Endothelial cell (in vitro differentiated cells): ENCODE results near the gene PTPRM. TPM values are rescaled to one million over a fixed set of nuclear protein-coding genes. Genes with fewer than 3 reads are reported as not detected.

Experiments
- DNase-seq: peaks from one replicate; pipeline ENCODE4 v3.0.0; 2021; ENCODE audit warnings: low spot score
- H3K27ac Mint-ChIP-seq: one replicate; pipeline ENCODE4 v1.8.0; 2021; ENCODE audit warnings: mixed read lengths, inconsistent platforms; ENCODE audit not compliant: unreplicated experiment
- H3K27me3 Mint-ChIP-seq: one replicate; pipeline ENCODE4 v1.8.0; 2021; ENCODE audit warnings: mild to moderate bottlenecking, moderate library complexity, mixed read lengths, inconsistent platforms; ENCODE audit not compliant: unreplicated experiment
- H3K36me3 Mint-ChIP-seq: one replicate; pipeline ENCODE4 v1.8.0; 2021; ENCODE audit warnings: mild to moderate bottlenecking, low read depth, mixed read lengths, inconsistent platforms; ENCODE audit not compliant: unreplicated experiment
- H3K4me1 Mint-ChIP-seq: one replicate; pipeline ENCODE4 v1.8.0; 2021; ENCODE audit warnings: mild to moderate bottlenecking, mixed read lengths, inconsistent platforms; ENCODE audit not compliant: unreplicated experiment
- H3K4me3 Mint-ChIP-seq: one replicate; pipeline ENCODE4 v1.8.0; 2021; ENCODE audit warnings: mild to moderate bottlenecking, mixed read lengths, inconsistent platforms; ENCODE audit not compliant: unreplicated experiment
- H3K9me3 Mint-ChIP-seq: one replicate; pipeline ENCODE4 v1.8.0; 2021; ENCODE audit warnings: mixed read lengths, inconsistent platforms; ENCODE audit not compliant: unreplicated experiment
- CTCF ChIP-seq: fragments of 200-600 bp; sonication (generic); IDR thresholded peaks from one replicate; pipeline ENCODE4 v1.5.0; 2021; ENCODE audit warnings: antibody characterized with exemption; ENCODE audit not compliant: unreplicated experiment
- total RNA-seq: library from RNA; stranded (reverse); fragmentation: NEBNext Ultra II Directional; extraction: Animal tissue kit (Norgen Biotek cat#: 25700); gene quantifications from one replicate; pipeline ENCODE4 v1.2.1, GENCODE V29; 2021; ENCODE audit not compliant: unreplicated experiment

The PTPRM gene
- total RNA-seq, 1 donor from 2014 or later, result 284 TPM

GRCh38 chr18:8174771-8175170 is 607.7 kb downstream of the PTPRM start:
- no peak for TF ChIP-seq CTCF
- no peak overlapping the region for H3K27ac Mint-ChIP-seq
- no peaks in the 10 kb centered on the region for H3K27me3 Mint-ChIP-seq
- no peaks in the 10 kb centered on the region for H3K4me1 Mint-ChIP-seq
- no peak overlapping the region for H3K4me3 Mint-ChIP-seq
- H3K36me3 Mint-ChIP-seq, result peaks cover 15% of the 10 kb centered on the region
- no peak for DNase-seq
- no peaks in the 10 kb centered on the region for H3K9me3 Mint-ChIP-seq

- Mint-ChIP-seq H3K27ac (no peak overlapping the region), H3K36me3 (peaks cover 23% of the 10 kb centered on the region), H3K4me3 (no peak overlapping the region), H3K4me1 (no peaks in the 10 kb centered on the region), H3K9me3 (no peaks in the 10 kb centered on the region), H3K27me3 (no peaks in the 10 kb centered on the region)
- TF ChIP-seq CTCF, result no peak
- DNase-seq, result no peak
Observed at GRCh38 chr18:8175501-8176061, 608.5 kb downstream of the PTPRM start.

GRCh38 chr18:8176109-8176508 is 609.0 kb downstream of the PTPRM start:
- H3K4me1 Mint-ChIP-seq, result peaks cover 1% of the 10 kb centered on the region
- H3K27me3 Mint-ChIP-seq, result no peaks in the 10 kb centered on the region
- TF ChIP-seq CTCF, result no peak
- H3K36me3 Mint-ChIP-seq, result peaks cover 23% of the 10 kb centered on the region
- DNase-seq, result no peak
- no peak overlapping the region for H3K27ac Mint-ChIP-seq
- no peaks in the 10 kb centered on the region for H3K9me3 Mint-ChIP-seq
- H3K4me3 Mint-ChIP-seq, result no peak overlapping the region

GRCh38 chr18:8176554-8176953 is 609.4 kb downstream of the PTPRM start:
- Mint-ChIP-seq H3K27ac (no peak overlapping the region), H3K9me3 (no peaks in the 10 kb centered on the region), H3K36me3 (peaks cover 28% of the 10 kb centered on the region), H3K4me1 (peaks cover 6% of the 10 kb centered on the region), H3K4me3 (no peak overlapping the region), H3K27me3 (no peaks in the 10 kb centered on the region)
- DNase-seq, result no peak
- TF ChIP-seq CTCF, result no peak

- H3K27me3 Mint-ChIP-seq, result no peaks in the 10 kb centered on the region
- no peak overlapping the region for H3K27ac Mint-ChIP-seq
- peaks cover 6% of the 10 kb centered on the region for H3K4me1 Mint-ChIP-seq
- TF ChIP-seq CTCF, result no peak
- peak overlapping the region; percentile 11 for H3K4me3 Mint-ChIP-seq
- H3K9me3 Mint-ChIP-seq, result no peaks in the 10 kb centered on the region
- no peak for DNase-seq
- peaks cover 32% of the 10 kb centered on the region for H3K36me3 Mint-ChIP-seq
Observed at GRCh38 chr18:8177330-8178016, 610.4 kb downstream of the PTPRM start.
